ENCODE measurements around the gene NDUFV1. TPM values are rescaled to one million over a fixed set of nuclear protein-coding genes. Genes with fewer than 3 reads are reported as not detected.
"Not testable (repeated sequence)": the region's sequence is repeated elsewhere in the genome, so short reads cannot be mapped to it uniquely, and the experiment has no call there.

The NDUFV1 gene
- total and polyA plus RNA-seq, 4 donors, result 144 to 292 (median 231) TPM

- Histone ChIP-seq H3K4me1 (ENCODE audit: control insufficient read depth, insufficient read depth, low read length) (peaks cover 17% of the 10 kb centered on the region), H3K36me3 (ENCODE audit: control insufficient read depth, insufficient read depth, low read length) (peaks cover 39% of the 10 kb centered on the region), H3K9me3 (ENCODE audit: control insufficient read depth, insufficient read depth, low read length) (no peaks in the 10 kb centered on the region), H3K27ac (ENCODE audit: low read depth, low read length) (no peak overlapping the region), H3K4me3 (ENCODE audit: low read depth, low read length) (no peak overlapping the region), H3K27me3 (ENCODE audit: control insufficient read depth, insufficient read depth, low read length) (peaks cover 5% of the 10 kb centered on the region)
- no peak for DNase-seq (ENCODE audit: low read depth in 4 of 6, low spot score in 6 of 6)
- 88% methylated on average over 17 of the region's 18 CpGs for WGBS (ENCODE audit: insufficient coverage)
These were observed 8.3 kb downstream of the NDUFV1 start for GRCh38 chr11:67614730-67615714.

DNA sequence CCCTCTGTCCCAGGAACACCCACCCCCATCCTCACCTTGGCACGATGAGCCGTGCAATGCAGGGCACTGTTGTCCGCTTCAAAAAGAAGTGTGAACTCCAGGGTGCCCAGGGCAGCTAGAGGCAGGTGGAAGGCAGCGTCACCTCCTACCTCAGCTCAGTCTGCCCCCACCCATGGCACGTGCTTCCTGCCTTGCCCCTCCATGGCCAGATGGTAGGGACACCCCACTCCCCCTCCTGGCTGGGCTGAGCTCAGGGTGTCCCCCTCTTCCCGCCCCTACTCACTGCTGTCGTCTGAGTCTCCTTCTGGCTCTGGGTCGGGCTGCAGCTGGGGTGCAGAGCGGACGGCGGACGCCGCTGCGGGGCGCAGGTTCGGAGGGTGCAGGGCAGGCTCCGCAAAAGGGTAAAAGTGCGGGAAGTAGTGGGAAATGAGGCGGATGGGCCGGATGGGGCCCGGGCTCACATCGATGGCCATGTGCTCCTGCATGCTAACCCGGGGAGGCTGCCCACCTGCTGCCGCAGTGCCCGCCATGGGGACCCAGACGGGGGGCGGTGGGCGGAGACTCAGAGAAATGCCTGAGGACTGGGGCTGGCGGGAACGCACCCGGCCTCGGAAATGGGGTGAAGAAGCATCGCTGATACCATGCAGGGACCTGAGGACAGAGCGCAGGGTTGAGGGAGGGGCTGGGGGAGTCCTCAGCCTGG, 9.1 kb downstream of the NDUFV1 start:
- peaks cover 17% of the 10 kb centered on the region for H3K4me1 ChIP-seq (ENCODE audit: control insufficient read depth, insufficient read depth, low read length)
- DNase-seq (ENCODE audit: low read depth in 4 of 6, low spot score in 6 of 6), result no peak
- 39% methylated on average over 31 of the region's 34 CpGs for WGBS (ENCODE audit: insufficient coverage)
- peaks cover 31% of the 10 kb centered on the region for H3K36me3 ChIP-seq (ENCODE audit: control insufficient read depth, insufficient read depth, low read length)
- no peak overlapping the region for H3K4me3 ChIP-seq (ENCODE audit: low read depth, low read length)
- H3K27ac ChIP-seq (ENCODE audit: low read depth, low read length), result no peak overlapping the region
- peaks cover 5% of the 10 kb centered on the region for H3K27me3 ChIP-seq (ENCODE audit: control insufficient read depth, insufficient read depth, low read length)
- no peaks in the 10 kb centered on the region for H3K9me3 ChIP-seq (ENCODE audit: control insufficient read depth, insufficient read depth, low read length)

DNA sequence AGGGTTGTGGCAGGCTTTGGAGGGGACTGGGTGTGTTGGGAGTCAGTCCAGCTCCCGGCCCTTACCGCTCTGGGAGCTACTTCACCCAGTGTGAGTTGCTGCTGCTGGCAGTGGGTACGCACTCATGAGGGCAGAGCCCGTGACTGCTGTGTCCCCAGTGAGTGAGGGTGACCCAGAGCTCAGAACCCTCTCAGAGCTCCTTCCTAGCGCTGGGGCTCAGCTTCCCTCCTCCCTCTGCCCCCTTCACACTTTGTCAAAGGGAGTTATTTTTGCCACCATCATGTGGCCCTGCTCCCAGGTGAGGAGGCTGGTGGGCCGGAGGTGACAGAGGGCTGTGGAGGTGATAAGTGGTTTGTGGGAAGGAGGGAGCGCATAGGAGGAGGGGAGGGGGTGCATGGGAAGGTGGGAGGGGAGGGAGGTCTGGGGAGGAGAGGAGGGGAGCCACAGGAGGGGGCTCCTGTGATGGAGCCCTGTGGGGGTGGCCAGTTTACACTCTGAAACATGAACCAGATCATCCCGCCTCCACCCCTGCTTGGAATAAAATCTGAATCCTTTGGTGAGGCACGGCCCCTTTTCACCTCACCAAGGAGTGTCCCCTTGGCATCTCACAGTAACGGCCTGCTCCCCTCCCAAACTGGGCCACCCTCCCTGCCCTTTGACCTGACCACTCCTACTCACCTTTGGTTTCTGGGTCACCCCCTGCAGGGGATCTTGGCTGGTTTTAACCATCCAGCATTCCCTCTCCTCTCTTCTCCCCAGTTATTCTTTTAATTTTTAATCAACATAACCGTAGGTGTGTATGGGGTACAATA, 9.9 kb downstream of the NDUFV1 start:
- no peak overlapping the region for H3K4me3 ChIP-seq (ENCODE audit: low read depth, low read length)
- H3K27ac ChIP-seq (ENCODE audit: low read depth, low read length), result no peak overlapping the region
- H3K9me3 ChIP-seq (ENCODE audit: control insufficient read depth, insufficient read depth, low read length), result no peaks in the 10 kb centered on the region
- H3K36me3 ChIP-seq (ENCODE audit: control insufficient read depth, insufficient read depth, low read length), result peaks cover 24% of the 10 kb centered on the region
- H3K4me1 ChIP-seq (ENCODE audit: control insufficient read depth, insufficient read depth, low read length), result peaks cover 17% of the 10 kb centered on the region
- 46% methylated on average over 6 of the region's 11 CpGs for WGBS (ENCODE audit: insufficient coverage)
- H3K27me3 ChIP-seq (ENCODE audit: control insufficient read depth, insufficient read depth, low read length), result peaks cover 5% of the 10 kb centered on the region
- no peak for DNase-seq (ENCODE audit: low read depth in 4 of 6, low spot score in 6 of 6)

- peaks cover 17% of the 10 kb centered on the region for H3K4me1 ChIP-seq (ENCODE audit: control insufficient read depth, insufficient read depth, low read length)
- H3K27ac ChIP-seq (ENCODE audit: low read depth, low read length), result no peak overlapping the region
- DNase-seq (ENCODE audit: low read depth in 4 of 6, low spot score in 6 of 6), result no peak
- no peak overlapping the region for H3K4me3 ChIP-seq (ENCODE audit: low read depth, low read length)
- H3K9me3 ChIP-seq (ENCODE audit: control insufficient read depth, insufficient read depth, low read length), result no peaks in the 10 kb centered on the region
- H3K36me3 ChIP-seq (ENCODE audit: control insufficient read depth, insufficient read depth, low read length), result peaks cover 16% of the 10 kb centered on the region
- H3K27me3 ChIP-seq (ENCODE audit: control insufficient read depth, insufficient read depth, low read length), result peaks cover 5% of the 10 kb centered on the region
- 64% methylated on average over 5 of the region's 7 CpGs for WGBS (ENCODE audit: insufficient coverage)
These were observed 10.7 kb downstream of the NDUFV1 start for GRCh38 chr11:67617243-67617953.

GRCh38 chr11:67618901-67619659, 12.3 kb downstream of the NDUFV1 start:
- not testable (repeated sequence) for DNase-seq (ENCODE audit: low read depth in 4 of 6, low spot score in 6 of 6); H3K27me3 ChIP-seq (ENCODE audit: control insufficient read depth, insufficient read depth, low read length); H3K4me3 ChIP-seq (ENCODE audit: low read depth, low read length); H3K27ac ChIP-seq (ENCODE audit: low read depth, low read length); H3K9me3 ChIP-seq (ENCODE audit: control insufficient read depth, insufficient read depth, low read length); H3K36me3 ChIP-seq (ENCODE audit: control insufficient read depth, insufficient read depth, low read length); H3K4me1 ChIP-seq (ENCODE audit: control insufficient read depth, insufficient read depth, low read length)
- WGBS (ENCODE audit: insufficient coverage), result 92% methylated on average over 31 of the region's 40 CpGs

GRCh38 chr11:67619683-67620618, 13.2 kb downstream of the NDUFV1 start:
- H3K36me3 ChIP-seq (ENCODE audit: control insufficient read depth, insufficient read depth, low read length); H3K27me3 ChIP-seq (ENCODE audit: control insufficient read depth, insufficient read depth, low read length); H3K27ac ChIP-seq (ENCODE audit: low read depth, low read length); H3K9me3 ChIP-seq (ENCODE audit: control insufficient read depth, insufficient read depth, low read length); H3K4me1 ChIP-seq (ENCODE audit: control insufficient read depth, insufficient read depth, low read length); DNase-seq (ENCODE audit: low read depth in 4 of 6, low spot score in 6 of 6); H3K4me3 ChIP-seq (ENCODE audit: low read depth, low read length): not testable (repeated sequence)
- 94% methylated on average over 31 of the region's 33 CpGs for WGBS (ENCODE audit: insufficient coverage)

DNA sequence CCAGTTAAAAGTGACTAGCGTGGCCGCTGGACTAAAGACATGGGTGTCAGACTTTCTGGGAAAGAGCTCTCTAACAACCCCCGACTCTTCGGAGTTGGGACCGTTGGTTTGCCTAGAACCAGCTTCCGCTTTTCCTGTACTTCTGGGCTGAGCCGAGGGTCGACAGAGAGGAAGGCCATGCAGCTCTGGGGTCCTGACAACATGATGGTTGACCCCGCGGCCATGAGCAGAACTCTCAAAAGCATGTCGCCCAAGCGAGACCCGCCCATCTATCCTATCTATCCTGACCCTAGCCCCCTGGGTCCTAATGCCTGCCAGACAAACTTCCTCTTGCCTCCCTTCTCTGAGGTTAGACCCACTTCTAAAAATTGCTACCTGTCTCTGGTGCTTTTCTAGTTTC, 13.9 kb downstream of the NDUFV1 start:
- not testable (repeated sequence) for H3K9me3 ChIP-seq (ENCODE audit: control insufficient read depth, insufficient read depth, low read length); H3K4me1 ChIP-seq (ENCODE audit: control insufficient read depth, insufficient read depth, low read length); H3K27me3 ChIP-seq (ENCODE audit: control insufficient read depth, insufficient read depth, low read length); H3K36me3 ChIP-seq (ENCODE audit: control insufficient read depth, insufficient read depth, low read length); H3K27ac ChIP-seq (ENCODE audit: low read depth, low read length); H3K4me3 ChIP-seq (ENCODE audit: low read depth, low read length); DNase-seq (ENCODE audit: low read depth in 4 of 6, low spot score in 6 of 6)
- WGBS (ENCODE audit: insufficient coverage), result 88% methylated on average over 13 of the region's 13 CpGs

- WGBS (ENCODE audit: insufficient coverage), result no CpG with 5 or more reads among the region's 3 CpGs
- H3K4me3 ChIP-seq (ENCODE audit: low read depth, low read length), result not testable (repeated sequence)
These were observed 15.2 kb downstream of the NDUFV1 start for GRCh38 chr11:67621928-67622327.

More at GRCh38 chr11:67621928-67622327, 15.2 kb downstream of the NDUFV1 start:
- H3K9me3 ChIP-seq (ENCODE audit: control insufficient read depth, insufficient read depth, low read length); H3K27ac ChIP-seq (ENCODE audit: low read depth, low read length); H3K27me3 ChIP-seq (ENCODE audit: control insufficient read depth, insufficient read depth, low read length); DNase-seq (ENCODE audit: low read depth in 4 of 6, low spot score in 6 of 6); H3K36me3 ChIP-seq (ENCODE audit: control insufficient read depth, insufficient read depth, low read length); H3K4me1 ChIP-seq (ENCODE audit: control insufficient read depth, insufficient read depth, low read length): not testable (repeated sequence)
